Endothelial cell of umbilical vein (primary cell): ENCODE measurements around the gene ITPR2. TPM values are rescaled to one million over a fixed set of nuclear protein-coding genes. Genes with fewer than 3 reads are reported as not detected.

Experiments
- BruUV-seq: library from RNA; stranded (reverse); fragments of 400-500 nt; replicated peaks from 2 replicates; lab custom pipeline; 2021; lab: Mats Ljungman, UMichigan
- CTCF ChIA-PET: fragments of 300-600, 350-600 bp; sonication (Branson Sonifier 250); formaldehyde crosslinking; loops from one replicate; lab custom pipeline; 2021; ENCODE audit warnings: antibody characterized with exemption, inconsistent platforms; lab: Charles Lee
- POLR2A ChIA-PET: fragments of 300-600, 350-600 bp; sonication (Branson Sonifier 250); formaldehyde crosslinking; loops from one replicate; lab custom pipeline; 2021; ENCODE audit warnings: antibody characterized with exemption, inconsistent platforms; lab: Charles Lee
- DNase-seq: peaks from one replicate; pipeline ENCODE4 v3.0.0-alpha.2; 2011; ENCODE audit warnings: low read depth, low spot score
- FAIRE-seq: peaks from 2 replicates; lab custom pipeline; 2011; peaks lifted over from hg19 to GRCh38; lab: Jason Lieb, UNC
- H2AFZ ChIP-seq: 2 replicates; pipeline ENCODE4 v1.6.0; 2012; ENCODE audit warnings: low read depth, low read length, control low read depth, inconsistent platforms
- H3K27ac ChIP-seq: 2 replicates; pipeline ENCODE4 v1.5.1; 2011; ENCODE audit warnings: low read depth, mild to moderate bottlenecking, control low read depth, low read length, moderate library complexity; ENCODE audit not compliant: insufficient read depth
- H3K27me3 ChIP-seq, 2 experiments: 2 replicates each; pipeline versions ENCODE4 v1.6.0 to v1.6.1; 2011; ENCODE audit warnings: low read length in 2 of 2, mixed read lengths in 1 of 2; ENCODE audit not compliant: control insufficient read depth in 2 of 2, insufficient read depth in 2 of 2
- H3K36me3 ChIP-seq, 2 experiments: 2 replicates in 1 of 2; 3 replicates in 1 of 2; pipeline ENCODE4 v1.5.1; 2011; ENCODE audit warnings: low read length in 2 of 2, mild to moderate bottlenecking in 1 of 2, moderate library complexity in 1 of 2; ENCODE audit not compliant: control insufficient read depth in 2 of 2, insufficient read depth in 2 of 2; ENCODE audit errors: extremely low read depth in 1 of 2
- H3K4me1 ChIP-seq: 3 replicates; pipeline ENCODE4 v1.5.1; 2011; ENCODE audit warnings: mild to moderate bottlenecking, low read length; ENCODE audit not compliant: control insufficient read depth, insufficient read depth; ENCODE audit errors: extremely low read depth
- H3K4me2 ChIP-seq: 2 replicates; pipeline ENCODE4 v1.6.1; 2011; ENCODE audit warnings: low read length, control low read depth, mixed read lengths; ENCODE audit not compliant: insufficient read depth
- H3K4me3 ChIP-seq, 3 experiments: fragments of 200-600 bp in 1 of 3; sonication (generic), shearing (Covaris generic) in 1 of 3; replicated peaks in 1 of 3; 2 replicates each; pipeline ENCODE4 v1.5.1; 2011 to 2016; ENCODE audit warnings: control low read depth in 3 of 3, low read length in 3 of 3, mild to moderate bottlenecking in 2 of 3, inconsistent platforms in 1 of 3, low read depth in 1 of 3, moderate library complexity in 1 of 3; ENCODE audit not compliant: insufficient read depth in 1 of 3
- H3K79me2 ChIP-seq: 2 replicates; pipeline ENCODE4 v1.6.0; 2012; ENCODE audit warnings: low read length, inconsistent platforms; ENCODE audit not compliant: control insufficient read depth, insufficient read depth
- H3K9ac ChIP-seq: replicated peaks from 2 replicates; pipeline ENCODE3; 2011; ENCODE audit warnings: low read length, control low read depth; ENCODE audit not compliant: insufficient read depth; ENCODE audit errors: extremely low read depth
- H3K9me1 ChIP-seq: replicated peaks from 3 replicates; pipeline ENCODE4 v1.6.0; 2011; ENCODE audit warnings: mild to moderate bottlenecking, low read length; ENCODE audit not compliant: control insufficient read depth, insufficient read depth; ENCODE audit errors: extremely low read depth
- H3K9me3 ChIP-seq: replicated peaks from 2 replicates; pipeline ENCODE4 v1.5.1; 2012; ENCODE audit warnings: low read length, inconsistent platforms; ENCODE audit not compliant: control insufficient read depth, insufficient read depth
- H4K20me1 ChIP-seq: replicated peaks from 2 replicates; pipeline ENCODE3; 2011; ENCODE audit warnings: mild to moderate bottlenecking, low read length; ENCODE audit not compliant: control insufficient read depth, insufficient read depth; ENCODE audit errors: extremely low read depth
- CTCF ChIP-seq, 2 donors: IDR thresholded peaks; 1 replicate in 1 of 2; 2 replicates in 1 of 2; pipeline ENCODE4 v1.5.1; 2011; ENCODE audit warnings: low read length in 2 of 2, mild to moderate bottlenecking in 2 of 2, moderate library complexity in 2 of 2, control low read depth in 1 of 2, inconsistent platforms in 1 of 2, low read depth in 1 of 2; ENCODE audit not compliant: insufficient read depth in 1 of 2; ENCODE audit errors: extremely low read depth in 1 of 2
- EZH2 ChIP-seq: IDR thresholded peaks from 2 replicates; pipeline ENCODE4 v1.6.1; 2012; ENCODE audit warnings: borderline replicate concordance, low read depth, mild to moderate bottlenecking, moderate library complexity, low read length, inconsistent platforms; ENCODE audit not compliant: severe bottlenecking
- FOS ChIP-seq: IDR thresholded peaks from 2 replicates; pipeline ENCODE4 v1.6.1; 2011; ENCODE audit warnings: mild to moderate bottlenecking, low read length, moderate library complexity, borderline replicate concordance; ENCODE audit not compliant: insufficient read depth
- GATA2 ChIP-seq: IDR thresholded peaks from 2 replicates; pipeline ENCODE4 v1.7.0; 2011; ENCODE audit warnings: low read depth, mild to moderate bottlenecking, moderate library complexity, mixed read lengths, low read length; ENCODE audit not compliant: insufficient read length, insufficient read depth
- POLR2A ChIP-seq: IDR thresholded peaks from 2 replicates; pipeline ENCODE4 v1.6.1; 2012; ENCODE audit warnings: low read depth, mild to moderate bottlenecking, control low read depth, low read length
- dilution Hi-C: fragments of 300-500 bp; cut with MboI; formaldehyde crosslinking; loops from one replicate; pipeline ENCODE4 v1.15.0; 2019; ENCODE audit warnings: low sequenced_read_pairs; ENCODE audit not compliant: extremely low pct_ligation_motif_present
- intact Hi-C: fragments of 100-400 bp; cut with micrococcal nuclease; formaldehyde crosslinking; loops from one replicate; pipeline ENCODE4 v1.10.0; 2022
- polyA plus RNA-seq, 4 experiments: library from polyadenylated mRNA; depleted of rRNA in 3 of 4; stranded (reverse) in 3 of 4; unstranded in 1 of 4; fragments of >200 nt; gene quantifications; 2 replicates each; pipeline versions ENCODE4 v1.2.1 to v1.2.3, GENCODE V29; 2011 to 2012; ENCODE audit warnings: missing spikeins in 1 of 4
- total RNA-seq: library from RNA; stranded (reverse); gene quantifications from 2 replicates; pipeline ENCODE4 v1.2.3, GENCODE V29; 2021
- TF ChIP-seq, protein P1 (sequence below): IDR thresholded peaks from 2 replicates; pipeline ENCODE4 v1.6.1; 2011; ENCODE audit not compliant: insufficient read depth, insufficient read length

The ITPR2 gene
- total and polyA plus RNA-seq, 2 donors (not counting 3 experiments of a cell fraction or from before 2014, with no cell fraction given), result 16.2 to 86.8 TPM

DNA sequence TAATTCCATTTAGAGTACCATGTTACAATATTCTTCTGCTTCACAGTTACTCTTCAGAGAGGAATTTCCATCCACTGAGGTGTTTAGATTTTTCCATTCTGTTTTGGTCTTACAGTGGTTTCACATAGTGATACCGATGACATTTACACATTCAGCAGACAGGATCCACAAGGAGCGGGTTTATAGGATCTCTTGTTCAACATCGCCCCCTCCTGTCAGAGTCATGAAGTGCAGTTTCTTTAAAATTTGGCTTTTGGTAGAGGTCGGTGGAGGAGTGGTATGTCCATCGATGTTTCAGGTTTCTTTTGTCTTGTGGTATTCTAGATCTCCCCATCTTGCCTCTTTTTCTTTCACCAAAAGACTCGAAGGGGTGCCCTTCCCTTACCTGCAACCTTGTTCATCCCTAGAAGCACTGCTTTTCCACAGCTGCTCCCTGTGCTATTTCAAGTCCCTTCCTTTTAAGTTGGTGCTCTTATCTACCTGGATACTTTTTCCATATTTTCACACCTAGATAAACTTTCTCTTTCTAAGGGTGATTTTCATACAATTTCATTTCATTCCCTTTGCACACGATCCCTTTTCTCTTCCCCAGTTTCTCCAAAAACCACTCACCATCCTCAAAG is 181.3 kb downstream of the ITPR2 start:
- ChIA-PET POLR2A (interaction anchor here (0.8 kb wide), 1 partner anchor 50 kb away, joined by 3 read pairs; no protein-coding TSS in a partner anchor), CTCF (interaction anchor here (0.6 to 3.1 kb wide), 37 partner anchors 11 to 595 kb away, joined by 3 to 90 read pairs (median 4); no protein-coding TSS in a partner anchor)
- Histone ChIP-seq H3K79me2 (no peaks in the 10 kb centered on the region), H3K4me1 (peaks cover 23% of the 10 kb centered on the region), H3K27ac (no peak overlapping the region), H3K4me2 (no peak overlapping the region), H3K9me1 (no peaks in the 10 kb centered on the region), H3K9ac (no peak overlapping the region), H2AFZ (no peak overlapping the region), H3K9me3 (no peaks in the 10 kb centered on the region), H3K4me3 (no peak overlapping the region), H3K36me3 (peaks cover 15 to 18% of the 10 kb centered on the region in 2 experiments), H3K27me3 (no peaks in the 10 kb centered on the region), H4K20me1 (no peaks in the 10 kb centered on the region)
- BruUV-seq, result no TSS peak
- TF ChIP-seq GATA2, result no peak
- TF ChIP-seq EZH2, result no peak
- peak; percentile 63 to 70 for TF ChIP-seq CTCF (IDR thresholded peaks at IDR 0.05; ENCODE audit: extremely low read depth in 1 of 2, insufficient read depth in 1 of 2, low read depth in 1 of 2, low read length in 2 of 2)
- TF ChIP-seq, protein P1, sequence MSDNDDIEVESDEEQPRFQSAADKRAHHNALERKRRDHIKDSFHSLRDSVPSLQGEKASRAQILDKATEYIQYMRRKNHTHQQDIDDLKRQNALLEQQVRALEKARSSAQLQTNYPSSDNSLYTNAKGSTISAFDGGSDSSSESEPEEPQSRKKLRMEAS, result no peak
- TF ChIP-seq FOS, result no peak
- TF ChIP-seq POLR2A, result no peak
- FAIRE-seq, result peak; percentile 46
- DNase-seq, result peak; percentile 75
- intact Hi-C loops, result loop anchor here (1.0 kb wide), 4 partner anchors 21 to 554 kb away; no protein-coding TSS in a partner anchor
- dilution Hi-C loops, result no loop called here
